ENCODE results near the gene UBE2QL1. TPM values are rescaled to one million over a fixed set of nuclear protein-coding genes. Genes with fewer than 3 reads are reported as not detected.

The UBE2QL1 gene
- polyA plus RNA-seq, 2 of the 4 experiments (the other 2 are of a cell fraction): 0.04 TPM

- ChIA-PET CTCF (interaction anchor here (1.4 kb wide), 2 partner anchors 12 to 18 kb away, joined by 3 to 5 read pairs; no protein-coding TSS in a partner anchor), POLR2A (no interaction called here)
- WGBS (ENCODE audit: missing lambda C conversion rate): 29% methylated on average over 5 of the region's 5 CpGs
- DNase-seq (ENCODE audit: low read depth in 1 of 2, low spot score in 1 of 2) (no peak), ATAC-seq (no peak), FAIRE-seq (no peak)
- H3K4me1 ChIP-seq: no peaks in the 10 kb centered on the region
- H3K4me2 ChIP-seq: no peak overlapping the region
- TF ChIP-seq HES2 (IDR thresholded peaks at IDR 0.05) (no peak), ZSCAN20 (CRISPR knock-in tag; IDR thresholded peaks at IDR 0.05) (no peak), BHLHE40 (IDR thresholded peaks at IDR 0.05; ENCODE audit: low read depth, low read length) (no peak), ESRRA (IDR thresholded peaks at IDR 0.05; ENCODE audit: borderline replicate concordance, low read length) (no peak), RARB (CRISPR knock-in tag; IDR thresholded peaks at IDR 0.05) (no peak), ATOH8 (CRISPR knock-in tag; IDR thresholded peaks at IDR 0.05; ENCODE audit: low read depth) (no peak), FOSB (CRISPR knock-in tag; IDR thresholded peaks at IDR 0.05) (no peak), NFE2L2 (conservative IDR thresholded peaks at IDR 0.05; ENCODE audit: low read length) (no peak), RFX5 (IDR thresholded peaks at IDR 0.05) (no peak)
- no peak overlapping the region for H3K27ac ChIP-seq
- peaks cover 22% of the 10 kb centered on the region for H3K9me3 ChIP-seq
- H3K4me3 ChIP-seq: no peak overlapping the region
Measured at GRCh38 chr5:6457592-6457991, 8.9 kb downstream of the UBE2QL1 start.

- TF ChIP-seq HOXA7 (CRISPR knock-in tag; IDR thresholded peaks at IDR 0.05): no peak
- TF ChIP-seq ESRRA (IDR thresholded peaks at IDR 0.05; ENCODE audit: borderline replicate concordance, low read length): no peak
- no peak for TF ChIP-seq ZSCAN20 (CRISPR knock-in tag; IDR thresholded peaks at IDR 0.05)
- TF ChIP-seq EHF (CRISPR knock-in tag; IDR thresholded peaks at IDR 0.05): no peak
- TF ChIP-seq ZNF302 (CRISPR knock-in tag; IDR thresholded peaks at IDR 0.05): no peak
- TF ChIP-seq PBX3 (IDR thresholded peaks at IDR 0.05): no peak
- no peak for TF ChIP-seq TP53 (CRISPR knock-in tag; IDR thresholded peaks at IDR 0.05)
- no peak for TF ChIP-seq BHLHE40 (IDR thresholded peaks at IDR 0.05; ENCODE audit: low read depth, low read length)
- TF ChIP-seq HOXB13 (CRISPR knock-in tag; IDR thresholded peaks at IDR 0.05; ENCODE audit: low read depth): no peak
- no peak for TF ChIP-seq RCOR1 (IDR thresholded peaks at IDR 0.05; ENCODE audit: low read depth, low read length)
- TF ChIP-seq HEYL (CRISPR knock-in tag; IDR thresholded peaks at IDR 0.05): no peak
- no peak for TF ChIP-seq PHF8 (IDR thresholded peaks at IDR 0.05; ENCODE audit: borderline replicate concordance, low read depth)
- TF ChIP-seq CBX8 (IDR thresholded peaks at IDR 0.05): no peak
- Histone ChIP-seq H3K27ac (no peak overlapping the region), H3K4me1 (no peaks in the 10 kb centered on the region), H3K4me3 (no peak overlapping the region), H3K9me3 (peaks cover 22% of the 10 kb centered on the region), H3K4me2 (no peak overlapping the region)
- FAIRE-seq: no peak
- ChIA-PET POLR2A (no interaction called here), CTCF (interaction anchor here (0.6 to 1.4 kb wide), 2 partner anchors 13 to 140 kb away, joined by 3 to 5 read pairs; no protein-coding TSS in a partner anchor)
- no peak for DNase-seq (ENCODE audit: low read depth in 1 of 2, low spot score in 1 of 2)
- ATAC-seq: no peak
- 3% methylated on average over 4 of the region's 4 CpGs for WGBS (ENCODE audit: missing lambda C conversion rate)
Measured at GRCh38 chr5:6458833-6459232, 10.2 kb downstream of the UBE2QL1 start.

- no peaks in the 10 kb centered on the region for H3K4me1 ChIP-seq
- H3K4me2 ChIP-seq: no peak overlapping the region
- ChIA-PET CTCF (interaction anchor here (1.0 to 1.4 kb wide), 2 partner anchors 11 to 19 kb away, joined by 3 read pairs; partner anchors contain the start of gene UBE2QL1), POLR2A (no interaction called here)
- no peak overlapping the region for H3K4me3 ChIP-seq
- no peak for FAIRE-seq
- WGBS (ENCODE audit: missing lambda C conversion rate): 11% methylated on average over 5 of the region's 5 CpGs
- no peak overlapping the region for H3K27ac ChIP-seq
- no peak for DNase-seq (ENCODE audit: low read depth in 1 of 2, low spot score in 1 of 2)
- peaks cover 22% of the 10 kb centered on the region for H3K9me3 ChIP-seq
- no peak for ATAC-seq
- TF ChIP-seq BCL3 (IDR thresholded peaks at IDR 0.05): no peak
- TF ChIP-seq RNF2 (IDR thresholded peaks at IDR 0.05; ENCODE audit: borderline replicate concordance, low read depth): no peak
- TF ChIP-seq HMGXB4 (CRISPR knock-in tag; IDR thresholded peaks at IDR 0.05; ENCODE audit: borderline replicate concordance): no peak
- TF ChIP-seq RFX5 (IDR thresholded peaks at IDR 0.05): no peak
- TF ChIP-seq BHLHE40 (IDR thresholded peaks at IDR 0.05; ENCODE audit: low read depth, low read length): no peak
- no peak for TF ChIP-seq FOSB (CRISPR knock-in tag; IDR thresholded peaks at IDR 0.05)
- no peak for TF ChIP-seq RCOR1 (IDR thresholded peaks at IDR 0.05; ENCODE audit: low read depth, low read length)
- TF ChIP-seq HOXB13 (CRISPR knock-in tag; IDR thresholded peaks at IDR 0.05; ENCODE audit: low read depth): no peak
- TF ChIP-seq KDM1A (IDR thresholded peaks at IDR 0.05; ENCODE audit: low read depth): no peak
- no peak for TF ChIP-seq NFE2L2 (conservative IDR thresholded peaks at IDR 0.05; ENCODE audit: low read length)
- no peak for TF ChIP-seq ATOH8 (CRISPR knock-in tag; IDR thresholded peaks at IDR 0.05; ENCODE audit: low read depth)
- TF ChIP-seq ZSCAN20 (CRISPR knock-in tag; IDR thresholded peaks at IDR 0.05): no peak
- no peak for TF ChIP-seq FOSL2 (IDR thresholded peaks at IDR 0.05)
- no peak for TF ChIP-seq FOSL2 (CRISPR knock-in tag; IDR thresholded peaks at IDR 0.05)
- no peak for TF ChIP-seq MYC (IDR thresholded peaks at IDR 0.05; ENCODE audit: borderline replicate concordance, low read length)
- no peak for TF ChIP-seq JUN (IDR thresholded peaks at IDR 0.05)
- TF ChIP-seq GATA3 (IDR thresholded peaks at IDR 0.05; ENCODE audit: borderline replicate concordance): no peak
- no peak for TF ChIP-seq RARB (CRISPR knock-in tag; IDR thresholded peaks at IDR 0.05)
Measured at GRCh38 chr5:6459896-6460295, 11.2 kb downstream of the UBE2QL1 start.
